ENCODE measurements around the gene MRPS18A.

The MRPS18A gene

DNA sequence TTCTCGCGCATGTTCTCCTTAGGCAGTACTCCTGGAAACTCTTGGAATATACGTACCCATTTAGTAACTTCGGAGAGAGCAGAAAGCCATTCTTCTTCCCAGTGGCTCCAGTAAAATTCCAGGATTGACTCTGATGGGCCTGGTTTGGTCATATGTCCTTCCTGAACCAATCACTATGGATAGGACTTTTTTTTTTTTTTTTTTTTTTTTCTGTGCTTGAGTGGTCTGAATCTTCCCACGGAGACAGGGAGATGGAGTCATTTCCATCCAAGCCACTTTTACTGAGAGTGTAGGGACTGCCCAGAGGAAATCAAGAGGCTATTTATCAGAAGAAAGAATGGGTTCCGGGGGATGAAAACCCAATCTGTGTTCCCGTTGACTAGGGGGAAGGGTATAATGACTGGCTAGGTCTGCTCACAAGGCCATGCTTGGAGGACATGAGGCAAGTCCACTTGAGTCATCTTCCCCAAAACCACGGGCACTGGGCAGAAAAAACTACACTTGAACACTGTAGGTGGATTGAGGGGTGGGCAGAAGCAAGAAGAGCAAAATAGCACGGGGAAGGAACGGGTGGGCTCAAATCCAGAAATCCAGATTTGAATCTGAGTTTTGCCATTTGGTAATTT, 35.4 kb upstream of the MRPS18A start:
- H3K4me3 Mint-ChIP-seq, result no peak overlapping the region
- H3K27ac Mint-ChIP-seq, result peak overlapping the region; percentile 46
- H3K4me1 Mint-ChIP-seq, result peaks cover 41% of the 10 kb centered on the region
- H3K27me3 Mint-ChIP-seq, result no peaks in the 10 kb centered on the region
- no peaks in the 10 kb centered on the region for H3K36me3 Mint-ChIP-seq
- H3K9me3 Mint-ChIP-seq, result no peaks in the 10 kb centered on the region

DNA sequence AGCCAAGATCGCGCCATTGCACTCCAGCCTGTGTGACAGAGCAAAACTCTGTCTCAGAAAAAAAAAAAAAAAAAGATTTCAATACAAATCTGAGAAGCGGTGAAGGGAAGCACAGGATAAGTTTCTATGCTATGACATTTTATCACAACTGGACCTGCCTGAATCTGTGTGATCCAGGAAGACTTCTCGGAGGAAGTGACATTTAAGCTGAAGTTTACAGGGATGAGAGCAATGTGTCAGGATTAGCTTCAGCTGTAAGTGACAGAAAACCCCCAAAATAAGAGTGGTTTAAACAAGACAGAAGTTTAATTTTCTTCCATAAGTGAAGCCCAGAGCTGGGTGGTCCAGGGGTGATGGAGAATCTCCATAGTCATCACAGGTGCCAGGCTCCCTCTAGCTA, 33.4 kb upstream of the MRPS18A start:
- Mint-ChIP-seq H3K4me3 (no peak overlapping the region), H3K4me1 (peaks cover 29% of the 10 kb centered on the region), H3K27me3 (no peaks in the 10 kb centered on the region), H3K36me3 (no peaks in the 10 kb centered on the region), H3K27ac (no peak overlapping the region), H3K9me3 (no peaks in the 10 kb centered on the region)

DNA sequence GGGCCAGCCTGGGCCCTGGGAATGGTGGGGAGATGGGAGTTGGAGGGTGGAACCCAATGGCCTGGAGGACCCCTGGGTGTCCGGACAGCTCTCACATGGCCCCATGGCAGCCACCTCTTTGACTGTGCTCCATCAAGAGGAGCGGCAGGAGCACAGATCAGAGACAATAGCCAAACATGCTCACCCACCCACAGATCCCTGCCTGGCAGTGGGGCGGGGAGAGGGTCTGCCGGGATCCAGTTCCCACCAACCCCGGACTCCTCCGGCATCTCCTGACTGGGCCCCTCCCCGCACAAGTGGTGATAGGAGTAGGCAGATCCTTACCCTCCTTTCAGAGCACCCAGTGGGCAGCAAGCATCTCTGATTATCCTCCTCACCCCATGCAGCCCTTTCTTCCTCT, 31.9 kb upstream of the MRPS18A start:
- Mint-ChIP-seq H3K9me3 (no peaks in the 10 kb centered on the region), H3K4me3 (no peak overlapping the region), H3K27ac (no peak overlapping the region), H3K36me3 (no peaks in the 10 kb centered on the region), H3K27me3 (no peaks in the 10 kb centered on the region), H3K4me1 (peaks cover 14% of the 10 kb centered on the region)

DNA sequence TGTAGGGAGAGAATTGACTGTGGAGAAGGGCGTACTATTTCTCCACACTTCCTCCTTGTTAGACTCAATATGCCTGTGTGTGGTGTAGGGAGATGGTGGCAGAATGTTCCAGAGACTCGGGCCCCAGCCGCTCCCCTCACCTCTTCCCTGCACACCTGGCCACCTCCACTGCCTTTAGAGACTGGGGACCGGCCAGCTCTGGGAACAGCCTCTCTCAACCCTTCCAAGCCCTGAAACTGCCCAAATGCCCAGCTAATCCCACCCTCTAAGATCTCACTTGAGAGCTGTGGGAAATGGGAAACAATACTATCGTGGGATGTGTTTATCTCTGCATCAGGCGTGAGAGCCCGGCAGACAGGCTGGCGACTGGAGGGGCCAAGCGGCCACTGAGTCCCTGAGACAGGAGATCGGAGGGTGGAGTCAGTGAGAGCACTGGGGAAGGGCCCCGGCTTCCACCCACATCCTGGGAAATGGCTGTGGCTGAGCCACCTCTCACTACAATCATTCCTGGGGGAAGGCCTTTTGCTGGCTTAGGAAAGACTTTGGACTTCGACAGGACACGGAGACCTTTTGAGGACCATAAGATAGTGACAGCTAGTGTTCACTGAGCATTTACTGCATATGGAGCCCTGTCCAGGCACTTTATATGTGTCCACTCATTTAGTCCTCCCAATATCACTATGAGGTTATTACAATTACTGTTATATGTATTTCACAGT, 31.0 kb upstream of the MRPS18A start:
- Mint-ChIP-seq H3K4me3 (no peak overlapping the region), H3K9me3 (no peaks in the 10 kb centered on the region), H3K27me3 (no peaks in the 10 kb centered on the region), H3K27ac (no peak overlapping the region), H3K36me3 (no peaks in the 10 kb centered on the region), H3K4me1 (peaks cover 5% of the 10 kb centered on the region)

DNA sequence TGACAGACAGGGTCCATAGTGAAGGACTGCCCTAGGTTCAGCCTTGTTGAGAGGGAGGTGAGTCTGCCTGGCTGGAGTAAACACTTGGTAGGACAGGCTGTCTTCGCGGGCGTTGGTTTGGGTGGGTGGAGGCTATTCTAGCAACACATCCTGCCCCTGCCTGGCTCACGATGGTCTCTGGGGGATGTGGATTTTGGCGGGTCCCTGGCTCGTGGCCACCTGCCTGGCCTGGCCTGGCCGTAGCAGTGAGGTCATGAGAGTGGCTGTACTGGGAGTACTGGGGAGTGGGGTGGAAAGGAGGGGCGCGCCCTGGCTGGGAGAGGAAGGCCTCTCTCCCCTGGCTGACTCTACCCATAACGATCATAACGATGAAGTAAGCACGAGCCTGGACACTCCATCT, 30.2 kb upstream of the MRPS18A start:
- H3K27ac Mint-ChIP-seq, result no peak overlapping the region
- H3K27me3 Mint-ChIP-seq, result no peaks in the 10 kb centered on the region
- H3K9me3 Mint-ChIP-seq, result no peaks in the 10 kb centered on the region
- H3K4me3 Mint-ChIP-seq, result no peak overlapping the region
- no peaks in the 10 kb centered on the region for H3K4me1 Mint-ChIP-seq
- H3K36me3 Mint-ChIP-seq, result no peaks in the 10 kb centered on the region

DNA sequence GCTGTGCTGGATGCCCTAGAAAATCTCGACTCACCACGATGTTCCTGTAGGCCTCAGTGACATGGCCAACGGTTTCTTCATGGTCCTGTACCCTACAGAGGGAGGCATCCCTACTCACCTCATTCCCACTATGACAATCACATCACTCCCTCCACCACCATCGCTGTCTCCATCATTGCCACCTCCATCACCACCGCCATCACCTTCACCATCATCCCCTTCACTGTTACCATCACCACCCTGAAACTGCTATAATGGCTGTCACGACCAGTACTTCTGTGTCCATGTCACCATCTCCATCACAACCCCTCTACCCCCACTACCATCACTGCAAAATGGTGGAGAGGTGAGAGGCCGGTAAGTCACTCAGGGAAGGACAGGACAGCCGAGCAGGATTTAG, 29.8 kb upstream of the MRPS18A start:
- Mint-ChIP-seq H3K4me3 (no peak overlapping the region), H3K9me3 (no peaks in the 10 kb centered on the region), H3K27me3 (no peaks in the 10 kb centered on the region), H3K4me1 (no peaks in the 10 kb centered on the region), H3K27ac (no peak overlapping the region), H3K36me3 (no peaks in the 10 kb centered on the region)

DNA sequence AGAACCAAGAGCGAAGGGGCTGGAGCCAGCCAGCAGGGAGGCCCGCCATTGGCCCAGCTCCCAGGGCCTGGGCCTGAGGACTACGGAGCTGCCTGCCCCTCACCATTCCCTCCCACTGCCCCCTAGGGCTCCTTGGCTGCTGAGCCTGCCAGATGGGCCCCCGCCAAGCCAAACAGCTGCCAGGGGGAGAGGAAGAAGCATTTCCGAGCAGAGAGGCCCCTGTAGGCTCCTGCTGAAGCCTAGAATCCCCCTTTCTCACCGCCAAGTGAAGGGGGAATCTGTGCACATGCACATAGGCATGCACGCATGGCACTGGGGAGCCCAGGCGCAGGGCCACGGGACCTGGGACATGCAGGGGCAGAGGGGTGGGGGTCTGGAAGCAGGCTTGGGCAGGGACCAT, 28.5 kb upstream of the MRPS18A start:
- no peak overlapping the region for H3K4me3 Mint-ChIP-seq
- no peak overlapping the region for H3K27ac Mint-ChIP-seq
- peaks cover 1% of the 10 kb centered on the region for H3K27me3 Mint-ChIP-seq
- no peaks in the 10 kb centered on the region for H3K4me1 Mint-ChIP-seq
- no peaks in the 10 kb centered on the region for H3K36me3 Mint-ChIP-seq
- no peaks in the 10 kb centered on the region for H3K9me3 Mint-ChIP-seq

DNA sequence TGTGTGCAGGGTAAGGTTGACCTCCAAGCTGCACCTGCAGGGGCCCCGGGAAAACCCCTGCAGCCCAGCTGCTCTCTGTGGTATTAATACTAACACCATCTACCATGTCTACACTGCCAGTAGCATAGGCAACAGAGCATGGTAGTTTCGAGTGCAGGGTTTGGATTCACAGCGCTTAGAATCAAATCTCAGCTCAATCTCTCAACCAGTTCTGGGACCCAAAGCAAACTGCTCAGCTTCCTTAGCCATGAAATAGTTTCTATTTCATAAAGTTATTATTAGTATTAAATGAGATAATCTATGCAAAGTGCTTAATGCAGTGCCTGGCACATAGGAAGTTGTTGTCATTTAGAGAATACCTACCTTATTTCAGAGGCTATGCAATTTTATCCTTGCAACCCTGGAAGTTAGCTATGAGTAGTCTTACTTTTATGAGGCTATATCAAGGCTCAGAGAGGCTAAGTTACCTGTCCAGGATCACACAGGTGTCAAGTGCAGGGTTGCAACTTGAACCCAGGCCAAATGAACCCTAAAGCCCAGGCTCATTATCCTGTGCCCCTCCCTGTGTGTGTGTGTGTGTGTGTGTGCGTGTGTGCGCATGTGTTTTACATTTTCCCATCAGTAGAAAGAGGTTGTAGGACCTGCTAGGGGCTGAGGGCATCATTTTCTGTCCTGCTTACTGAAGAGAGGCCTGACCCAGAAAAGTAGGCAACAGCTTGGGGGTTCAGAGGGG, 27.6 kb upstream of the MRPS18A start:
- H3K4me1 Mint-ChIP-seq, result no peaks in the 10 kb centered on the region
- H3K27ac Mint-ChIP-seq, result no peak overlapping the region
- no peak overlapping the region for H3K4me3 Mint-ChIP-seq

DNA sequence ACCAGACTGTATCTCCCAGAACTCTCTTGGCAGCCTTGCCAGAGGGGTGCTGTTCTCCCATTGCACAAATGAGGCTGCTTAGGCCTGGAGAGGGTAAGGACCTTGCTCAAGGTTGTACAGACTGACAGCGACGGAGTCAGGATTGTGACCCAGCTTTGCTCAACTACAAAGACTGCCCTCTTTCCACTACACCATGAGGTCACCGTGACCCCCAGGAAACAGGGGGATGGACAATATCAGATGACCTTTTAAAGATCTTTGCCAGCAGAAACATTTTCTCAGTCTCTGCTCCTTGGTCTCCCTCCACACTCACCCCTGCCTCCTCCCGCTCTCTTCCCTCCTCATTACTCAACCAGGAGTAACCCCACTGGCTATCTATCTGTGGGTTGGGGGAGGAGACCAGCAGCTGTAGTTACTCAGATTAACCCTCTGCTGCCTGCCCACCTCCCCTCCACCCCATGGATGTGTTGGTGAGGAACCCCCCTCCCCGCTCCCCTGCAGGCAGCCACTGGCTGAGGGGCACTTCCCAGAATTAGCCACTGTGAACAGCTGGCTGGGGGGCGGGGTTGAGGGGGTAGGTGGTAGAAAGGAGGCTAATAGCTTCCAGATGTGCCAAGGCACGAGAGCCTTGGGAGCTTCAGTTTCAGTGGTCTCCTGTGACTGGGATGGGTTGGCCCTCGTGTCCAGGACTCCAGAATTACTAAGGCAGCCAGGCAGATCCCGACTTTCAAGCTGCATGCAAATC, 26.9 kb upstream of the MRPS18A start:
- Mint-ChIP-seq H3K4me3 (no peak overlapping the region), H3K4me1 (no peaks in the 10 kb centered on the region), H3K36me3 (no peaks in the 10 kb centered on the region), H3K27ac (no peak overlapping the region), H3K27me3 (peaks cover 3% of the 10 kb centered on the region), H3K9me3 (no peaks in the 10 kb centered on the region)

More for the DNA sequence above, 27.6 kb upstream of the MRPS18A start:
- Mint-ChIP-seq H3K27me3 (peaks cover 3% of the 10 kb centered on the region), H3K36me3 (no peaks in the 10 kb centered on the region), H3K9me3 (no peaks in the 10 kb centered on the region)

DNA sequence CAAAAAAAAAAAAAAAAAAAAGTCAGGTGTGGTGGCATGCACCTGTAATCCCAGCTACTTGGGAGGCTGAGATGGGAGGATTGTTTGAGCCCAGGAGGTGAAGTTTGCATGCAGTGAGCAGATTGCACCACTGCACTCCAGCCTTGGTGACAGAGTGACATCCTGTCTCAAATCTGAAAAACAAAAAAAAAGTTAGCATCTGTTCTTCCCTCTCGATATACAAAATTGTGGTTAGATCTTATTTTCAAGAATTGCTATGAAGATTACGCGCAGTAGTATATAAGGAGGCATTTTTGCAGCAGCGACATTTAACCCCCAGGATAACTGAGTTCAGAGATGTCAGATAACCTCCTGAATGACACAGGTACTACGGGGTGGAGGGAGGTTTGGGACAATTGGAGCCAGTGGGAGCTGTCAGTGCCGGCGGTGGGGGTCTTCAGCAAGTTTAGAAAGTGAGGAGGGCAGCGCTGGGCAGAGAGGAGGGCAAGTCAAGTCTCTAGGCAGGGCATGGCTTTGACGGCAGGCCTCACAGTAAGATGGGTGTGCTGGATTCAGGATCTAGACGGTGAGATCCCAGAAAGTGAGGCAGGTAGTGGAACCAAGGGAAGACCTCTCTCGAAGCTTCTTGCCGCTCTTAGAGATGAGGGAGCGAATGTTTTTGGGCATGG, 26.2 kb upstream of the MRPS18A start:
- Mint-ChIP-seq H3K9me3 (no peaks in the 10 kb centered on the region), H3K27ac (no peak overlapping the region), H3K36me3 (no peaks in the 10 kb centered on the region), H3K27me3 (peaks cover 6% of the 10 kb centered on the region), H3K4me3 (no peak overlapping the region), H3K4me1 (no peaks in the 10 kb centered on the region)

DNA sequence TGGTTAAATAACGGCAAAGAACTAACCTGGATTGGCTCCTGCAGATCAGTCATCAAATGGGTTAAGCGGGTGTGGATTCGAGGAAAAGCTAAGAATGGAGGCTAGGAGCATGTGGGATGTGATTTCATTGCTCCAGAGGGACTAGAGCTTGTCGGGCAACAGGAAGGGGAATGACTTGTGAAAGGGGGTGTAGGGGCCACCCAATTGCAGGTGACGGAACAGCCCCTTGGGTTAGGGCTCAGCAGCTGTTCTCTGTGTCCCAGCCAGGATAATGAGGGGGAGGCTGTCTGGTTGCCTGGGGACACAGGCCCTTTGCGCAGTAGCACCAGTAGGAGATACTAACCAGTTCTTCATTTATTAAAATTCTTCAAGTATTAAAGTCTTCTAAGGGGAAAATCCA, 25.0 kb upstream of the MRPS18A start:
- Mint-ChIP-seq H3K4me3 (no peak overlapping the region), H3K27me3 (peaks cover 6% of the 10 kb centered on the region), H3K36me3 (no peaks in the 10 kb centered on the region), H3K4me1 (no peaks in the 10 kb centered on the region), H3K27ac (no peak overlapping the region), H3K9me3 (no peaks in the 10 kb centered on the region)

DNA sequence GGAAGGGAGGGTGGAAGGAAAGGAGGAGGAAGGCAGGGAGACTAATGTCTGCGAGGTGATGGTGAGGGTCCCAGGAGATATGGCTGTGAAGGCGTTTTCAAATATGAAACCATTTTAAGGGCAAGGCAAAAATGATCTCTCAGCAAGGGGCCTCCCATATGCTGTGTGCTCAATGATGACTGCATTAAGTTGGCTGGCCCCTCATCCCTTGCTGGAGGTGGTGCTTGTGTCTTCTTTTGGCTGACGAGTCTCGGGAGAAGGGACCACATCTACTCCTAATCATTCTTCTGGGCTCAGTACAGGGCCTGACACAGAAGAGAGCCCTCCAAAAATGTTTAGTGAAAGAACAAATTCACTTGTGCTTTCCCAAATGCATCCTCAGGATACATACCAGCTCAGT, 23.0 kb upstream of the MRPS18A start:
- Mint-ChIP-seq H3K9me3 (no peaks in the 10 kb centered on the region), H3K4me1 (no peaks in the 10 kb centered on the region), H3K36me3 (no peaks in the 10 kb centered on the region), H3K27ac (no peak overlapping the region), H3K4me3 (no peak overlapping the region), H3K27me3 (peaks cover 10% of the 10 kb centered on the region)

DNA sequence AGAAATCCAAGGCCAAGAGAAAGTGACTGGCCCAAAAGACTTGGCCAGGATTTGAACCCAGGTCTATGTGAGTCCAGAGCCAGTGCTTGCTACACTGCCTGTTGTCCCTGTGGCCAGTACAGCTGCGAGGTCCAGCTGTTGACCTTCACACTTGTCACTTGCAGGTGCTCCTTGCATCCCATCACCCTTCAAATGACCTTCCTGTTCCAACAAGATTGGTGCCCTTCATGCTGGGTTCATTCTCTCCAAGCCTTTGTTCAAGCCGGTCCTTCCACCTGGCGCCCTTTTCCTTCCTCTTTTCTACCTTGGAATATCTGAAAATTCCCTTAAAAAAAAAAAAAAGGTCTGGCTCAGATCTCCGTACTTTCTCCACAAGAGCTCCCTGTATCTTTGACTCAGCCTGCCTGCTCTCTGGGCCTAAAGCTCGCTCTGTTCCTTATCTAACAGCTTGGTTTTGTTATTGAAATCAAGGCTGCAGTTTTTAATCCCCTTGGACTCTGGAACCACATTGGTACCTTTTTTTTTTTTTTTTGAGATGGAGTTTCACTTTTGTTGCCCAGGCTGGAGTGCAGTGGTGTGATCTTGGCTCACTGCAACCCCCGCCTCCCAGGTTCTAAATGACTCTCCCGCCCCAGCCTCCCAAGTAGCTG, 22.2 kb upstream of the MRPS18A start:
- Mint-ChIP-seq H3K4me1 (no peaks in the 10 kb centered on the region), H3K9me3 (no peaks in the 10 kb centered on the region), H3K4me3 (no peak overlapping the region), H3K27me3 (peaks cover 11% of the 10 kb centered on the region), H3K27ac (no peak overlapping the region), H3K36me3 (no peaks in the 10 kb centered on the region)

DNA sequence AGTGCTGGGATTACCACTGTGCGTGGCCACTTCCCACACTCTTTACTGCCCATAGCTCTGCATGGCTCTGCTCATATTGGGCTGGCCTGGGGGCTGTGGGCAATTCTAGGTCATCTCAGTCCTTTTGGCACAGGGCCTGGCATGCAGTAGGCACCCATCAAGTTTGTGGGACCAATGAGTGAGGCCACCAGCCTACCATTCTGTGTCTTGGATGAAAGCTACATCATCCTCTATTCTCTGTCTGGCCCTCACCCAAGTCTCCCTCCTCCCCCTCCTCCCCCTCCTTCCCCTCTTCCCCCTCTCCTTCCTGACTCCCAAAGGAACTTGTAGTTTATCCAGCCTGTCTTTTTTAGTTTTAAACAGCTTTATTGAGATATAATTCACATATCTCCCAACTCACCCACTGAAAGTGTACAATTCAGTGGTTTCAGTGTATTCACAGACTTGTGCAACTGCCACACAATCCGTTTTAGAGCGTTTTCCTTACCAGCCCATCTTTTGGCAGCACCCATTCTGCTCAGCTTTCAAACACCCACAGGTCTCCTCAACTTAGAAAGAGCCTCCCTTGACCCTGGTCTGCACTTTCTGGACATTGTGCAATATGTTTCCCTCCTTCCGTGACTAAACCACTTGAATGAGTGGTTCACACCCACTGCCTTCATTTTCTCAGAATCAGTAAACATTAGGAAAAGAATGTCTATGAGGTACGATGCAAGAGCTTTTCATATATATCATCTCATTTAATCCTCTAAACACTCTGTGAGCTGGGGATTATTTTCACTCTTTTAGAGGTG, 21.5 kb upstream of the MRPS18A start:
- Mint-ChIP-seq H3K27ac (no peak overlapping the region), H3K27me3 (peaks cover 12% of the 10 kb centered on the region), H3K36me3 (no peaks in the 10 kb centered on the region), H3K4me1 (no peaks in the 10 kb centered on the region), H3K4me3 (no peak overlapping the region), H3K9me3 (no peaks in the 10 kb centered on the region)

All from activated naive CD4-positive, alpha-beta T cell treated with anti-CD3 and anti-CD28 coated beads, Interleukin-2, amount 50 U/mL, for 24 hours (primary cell).